Mucosa of descending colon (tissue), 3 donors: ENCODE results near the gene AOPEP. TPM values are rescaled to one million over a fixed set of nuclear protein-coding genes. Genes with fewer than 3 reads are reported as not detected.

Source experiments
- ATAC-seq: fragments of 200-7000 bp; cut with Tn5 transposase; one replicate; pipeline ENCODE4 v1.9.1; 2020; ENCODE audit warnings: mild to moderate bottlenecking, moderate library complexity
- DNase-seq, 3 donors: peaks; one replicate each; pipeline ENCODE4 v3.0.0-alpha.2; 2020
- H3K36me3 ChIP-seq: fragments of 200-600 bp; one replicate; pipeline ENCODE4 v1.8.0; 2021; ENCODE audit warnings: low read depth, mild to moderate bottlenecking
- H3K4me1 ChIP-seq: fragments of 200-600 bp; one replicate; pipeline ENCODE4 v1.8.0; 2021; ENCODE audit warnings: low read depth, mild to moderate bottlenecking
- H3K4me3 ChIP-seq: fragments of 200-600 bp; one replicate; pipeline ENCODE4 v1.8.0; 2021; ENCODE audit warnings: mild to moderate bottlenecking
- H3K9me3 ChIP-seq: fragments of 200-600 bp; one replicate; pipeline ENCODE4 v1.8.0; 2021; ENCODE audit warnings: mild to moderate bottlenecking
- intact Hi-C, 2 donors: fragments of 100-400 bp; cut with DNase I in 1 of 2; cut with micrococcal nuclease in 1 of 2; formaldehyde crosslinking; loops; one replicate each; pipeline versions ENCODE4 v1.11.0 to v1.11.1; 2022; cut with DNase I, micrococcal nuclease
- total RNA-seq, 3 donors: library from RNA; stranded (reverse); fragmentation: NEBNext Ultra II Directional in 2 of 3; extraction: Animal tissue kit (Norgen Biotek cat#: 25700) in 2 of 3; gene quantifications; one replicate each; pipeline versions ENCODE4 v1.2.1 to v1.2.4, GENCODE V29; 2021 to 2023
- TF ChIP-seq, protein P1 (sequence below): fragments of 200-600 bp; IDR thresholded peaks from one replicate; pipeline ENCODE4 v1.8.0; 2022; ENCODE audit warnings: antibody characterized with exemption, mild to moderate bottlenecking
- donor health status: DM: no; HTN: no; CAD: no; lungs with moderate emphysema.
- donor health status: DM: no; HTN: no; CAD: no.
- donor health status: DM: no; HTN: yes; CAD: no.

The AOPEP gene
- total RNA-seq, 3 donors from 2014 or later, result 47.5 to 102 (median 57.8) TPM

DNA sequence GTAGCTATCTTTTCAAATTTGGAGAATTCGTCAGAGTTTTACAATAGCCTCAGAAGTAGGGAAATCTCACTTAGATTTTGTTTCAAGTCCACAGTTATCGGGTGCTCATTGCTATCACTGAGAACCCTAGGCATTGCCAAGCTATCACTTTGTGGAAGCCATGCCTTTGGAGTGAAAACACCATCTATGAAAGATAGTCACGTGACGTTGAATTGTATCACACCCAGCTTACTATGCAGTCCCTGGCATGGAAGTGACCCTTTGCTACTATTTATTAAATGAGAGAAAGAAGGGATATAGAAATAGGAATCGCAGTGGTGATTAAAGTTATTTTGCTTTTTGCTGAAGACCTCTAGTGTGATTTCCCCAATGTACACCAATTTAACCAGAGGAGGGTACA is 97.2 kb downstream of the AOPEP start:
- Histone ChIP-seq H3K9me3 (no peaks in the 10 kb centered on the region), H3K4me3 (no peak overlapping the region), H3K36me3 (no peaks in the 10 kb centered on the region), H3K4me1 (peaks cover 26% of the 10 kb centered on the region)
- TF ChIP-seq, protein P1, sequence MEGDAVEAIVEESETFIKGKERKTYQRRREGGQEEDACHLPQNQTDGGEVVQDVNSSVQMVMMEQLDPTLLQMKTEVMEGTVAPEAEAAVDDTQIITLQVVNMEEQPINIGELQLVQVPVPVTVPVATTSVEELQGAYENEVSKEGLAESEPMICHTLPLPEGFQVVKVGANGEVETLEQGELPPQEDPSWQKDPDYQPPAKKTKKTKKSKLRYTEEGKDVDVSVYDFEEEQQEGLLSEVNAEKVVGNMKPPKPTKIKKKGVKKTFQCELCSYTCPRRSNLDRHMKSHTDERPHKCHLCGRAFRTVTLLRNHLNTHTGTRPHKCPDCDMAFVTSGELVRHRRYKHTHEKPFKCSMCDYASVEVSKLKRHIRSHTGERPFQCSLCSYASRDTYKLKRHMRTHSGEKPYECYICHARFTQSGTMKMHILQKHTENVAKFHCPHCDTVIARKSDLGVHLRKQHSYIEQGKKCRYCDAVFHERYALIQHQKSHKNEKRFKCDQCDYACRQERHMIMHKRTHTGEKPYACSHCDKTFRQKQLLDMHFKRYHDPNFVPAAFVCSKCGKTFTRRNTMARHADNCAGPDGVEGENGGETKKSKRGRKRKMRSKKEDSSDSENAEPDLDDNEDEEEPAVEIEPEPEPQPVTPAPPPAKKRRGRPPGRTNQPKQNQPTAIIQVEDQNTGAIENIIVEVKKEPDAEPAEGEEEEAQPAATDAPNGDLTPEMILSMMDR, result no peak
- no peak for DNase-seq
- intact Hi-C loops, result no loop called here
- no peak for ATAC-seq

DNA sequence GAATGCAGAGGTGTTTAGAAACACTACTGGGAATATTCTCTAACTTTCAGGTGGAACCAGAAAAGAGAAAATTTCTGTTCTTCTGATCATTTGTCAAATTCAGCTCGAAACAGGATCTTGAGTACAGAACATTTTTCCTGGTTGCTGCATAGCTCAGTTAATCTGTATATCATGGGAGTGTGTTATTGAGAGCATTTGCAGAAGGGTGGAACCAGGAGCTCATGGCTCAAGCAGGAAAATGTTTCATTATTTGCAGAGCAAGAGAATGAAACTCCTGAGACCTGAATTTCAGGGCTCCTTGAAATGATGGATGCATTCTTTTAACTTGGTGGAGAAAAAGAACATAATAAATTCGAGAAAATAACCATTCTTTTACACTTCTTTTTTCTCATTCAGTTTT is 97.9 kb downstream of the AOPEP start:
- no peaks in the 10 kb centered on the region for H3K36me3 ChIP-seq
- TF ChIP-seq, protein P1, result no peak
- no peak for DNase-seq
- peak; percentile 52 for ATAC-seq
- peaks cover 26% of the 10 kb centered on the region for H3K4me1 ChIP-seq
- no peaks in the 10 kb centered on the region for H3K9me3 ChIP-seq
- intact Hi-C loops, result no loop called here
- no peak overlapping the region for H3K4me3 ChIP-seq

DNA sequence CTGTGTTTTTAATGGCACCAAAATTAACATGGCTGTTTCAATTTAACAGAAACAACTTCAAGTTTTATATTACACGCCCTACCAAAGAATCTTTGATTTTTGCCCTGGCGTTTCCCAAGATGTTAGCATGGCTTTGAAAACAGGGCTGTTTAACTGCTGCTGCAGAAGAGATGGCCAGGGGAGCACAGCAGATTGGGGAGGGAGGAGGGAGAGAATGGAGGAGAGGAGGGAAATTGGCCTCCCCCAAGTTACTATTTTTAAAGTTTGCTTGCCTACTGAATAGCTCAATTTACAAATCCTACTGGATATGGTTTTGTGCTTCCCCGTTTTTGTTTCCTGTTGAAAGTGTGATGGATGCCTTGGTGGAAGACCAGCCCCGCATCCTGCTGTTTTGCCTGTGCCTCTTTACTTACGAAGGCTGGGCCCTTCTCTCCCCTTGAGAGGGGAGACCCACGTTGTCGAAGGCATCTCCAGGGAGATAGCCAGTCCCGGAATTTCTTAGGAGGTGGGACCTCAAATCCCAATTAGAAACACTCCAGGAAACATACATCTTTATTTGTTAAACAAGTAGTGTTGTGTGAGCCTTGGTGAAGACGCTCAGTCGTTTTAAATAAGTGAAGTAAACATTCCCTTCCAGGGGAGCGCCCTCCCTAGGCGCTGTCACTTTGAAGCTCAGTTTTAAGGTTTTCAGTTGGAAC is 98.6 kb downstream of the AOPEP start:
- intact Hi-C loops, result no loop called here
- no peak for DNase-seq
- H3K4me3 ChIP-seq, result no peak overlapping the region
- TF ChIP-seq, protein P1, result no peak
- H3K9me3 ChIP-seq, result no peaks in the 10 kb centered on the region
- peaks cover 26% of the 10 kb centered on the region for H3K4me1 ChIP-seq
- peak; percentile 40 for ATAC-seq
- no peaks in the 10 kb centered on the region for H3K36me3 ChIP-seq

DNA sequence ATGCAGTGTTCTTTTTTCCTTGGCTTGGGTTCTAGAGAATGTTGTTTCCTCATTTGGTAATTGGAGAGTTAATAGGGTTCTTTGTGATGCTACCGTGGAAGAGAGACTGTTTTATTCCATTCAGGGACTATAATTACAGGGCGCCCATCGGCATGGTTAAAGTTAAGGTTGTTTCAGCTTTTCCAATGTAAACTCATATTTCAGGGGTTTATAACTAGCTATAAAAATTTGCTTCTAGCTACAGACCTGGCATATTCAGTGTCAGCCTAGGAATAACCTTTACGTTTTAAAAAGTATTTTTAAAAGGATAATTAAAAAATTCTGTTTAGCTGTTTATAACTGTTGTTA is 99.1 kb downstream of the AOPEP start:
- no peaks in the 10 kb centered on the region for H3K36me3 ChIP-seq
- H3K4me1 ChIP-seq, result peaks cover 26% of the 10 kb centered on the region
- peak; percentile 48 for ATAC-seq
- no peak for DNase-seq
- intact Hi-C loops, result no loop called here
- H3K4me3 ChIP-seq, result no peak overlapping the region
- TF ChIP-seq, protein P1, result no peak
- H3K9me3 ChIP-seq, result no peaks in the 10 kb centered on the region

DNA sequence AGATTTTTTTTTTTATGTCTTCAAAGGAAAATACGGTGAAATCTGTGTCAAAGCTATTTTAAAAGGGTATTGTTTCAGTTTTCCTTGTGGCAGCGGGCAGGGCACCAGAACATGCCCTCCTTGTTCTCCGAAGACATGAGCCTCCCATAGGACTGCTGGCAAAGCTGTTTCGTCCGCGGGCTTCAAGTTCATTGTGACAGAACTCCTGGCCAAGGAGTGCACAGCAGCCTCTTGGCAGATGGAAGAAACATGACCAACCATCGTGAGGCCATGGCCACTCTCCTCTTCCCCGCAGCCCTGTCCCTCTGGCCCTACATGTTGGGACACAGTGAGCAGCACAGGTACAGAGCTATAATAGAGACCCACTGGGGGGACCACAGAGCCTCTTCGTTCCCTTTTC is 99.5 kb downstream of the AOPEP start:
- TF ChIP-seq, protein P1, result no peak
- Histone ChIP-seq H3K4me1 (peaks cover 26% of the 10 kb centered on the region), H3K9me3 (no peaks in the 10 kb centered on the region), H3K4me3 (no peak overlapping the region), H3K36me3 (no peaks in the 10 kb centered on the region)
- peak; percentile 47 for ATAC-seq
- DNase-seq, result peak in 1 of 3 donors; percentile 40
- intact Hi-C loops, result no loop called here
